Neuronal stem cell (in vitro differentiated cells): Measurements from ENCODE around the gene TPSG1.
A peak's percentile ranks its signal among the peaks of the same experiment; 100 is the strongest.

Experiments used
- DNase-seq: peaks from one replicate; pipeline ENCODE4 v3.0.0-alpha.2; 2013; ENCODE audit warnings: low spot score
- H2AFZ ChIP-seq: one replicate; pipeline ENCODE4 v1.6.1; 2013; ENCODE audit warnings: mild to moderate bottlenecking, low read length, inconsistent platforms
- H2AK5ac ChIP-seq: 2 replicates; pipeline ENCODE4 v1.6.1; 2013; ENCODE audit warnings: low read depth, mild to moderate bottlenecking, inconsistent platforms, low read length, moderate library complexity, mixed read lengths
- H2BK120ac ChIP-seq: 2 replicates; pipeline ENCODE4 v1.6.1; 2013; ENCODE audit warnings: low read depth, mild to moderate bottlenecking, inconsistent platforms, low read length, moderate library complexity, mixed read lengths
- H2BK12ac ChIP-seq: one replicate; pipeline ENCODE4 v1.6.1; 2013; ENCODE audit warnings: low read length, inconsistent platforms
- H2BK15ac ChIP-seq: 2 replicates; pipeline ENCODE4 v1.6.1; 2013; ENCODE audit warnings: mild to moderate bottlenecking, low read length, inconsistent platforms, mixed read lengths
- H2BK5ac ChIP-seq: one replicate; pipeline ENCODE4 v1.6.1; 2013; ENCODE audit warnings: inconsistent platforms, mild to moderate bottlenecking, low read length, moderate library complexity
- H3K14ac ChIP-seq: one replicate; pipeline ENCODE4 v1.6.1; 2013; ENCODE audit warnings: low read length, inconsistent platforms
- H3K18ac ChIP-seq: 2 replicates; pipeline ENCODE4 v1.6.1; 2013; ENCODE audit warnings: low read length, inconsistent platforms
- H3K23ac ChIP-seq: 2 replicates; pipeline ENCODE4 v1.6.1; 2013; ENCODE audit warnings: low read depth, mild to moderate bottlenecking, mixed read lengths, low read length, inconsistent platforms; ENCODE audit not compliant: poor library complexity
- H3K27ac ChIP-seq: replicated peaks from 3 replicates; pipeline ENCODE4 v1.5.1; 2013; ENCODE audit warnings: low read length, inconsistent platforms
- H3K27me3 ChIP-seq, 3 experiments: 2 replicates each; pipeline ENCODE4 v1.6.1; 2013; ENCODE audit warnings: low read length in 3 of 3, mild to moderate bottlenecking in 2 of 3, inconsistent platforms in 1 of 3, low read depth in 1 of 3, mixed read lengths in 1 of 3, moderate library complexity in 1 of 3; ENCODE audit not compliant: control insufficient read depth in 3 of 3, insufficient read depth in 3 of 3
- H3K36me3 ChIP-seq, 2 donors: replicated peaks in 1 of 2; 2 replicates each; pipeline ENCODE4 v1.6.1; 2013; ENCODE audit warnings: low read length in 2 of 2; ENCODE audit not compliant: control insufficient read depth in 2 of 2, insufficient read depth in 2 of 2
- H3K4ac ChIP-seq: 2 replicates; pipeline ENCODE4 v1.6.1; 2013; ENCODE audit warnings: inconsistent platforms, mild to moderate bottlenecking, low read length, moderate library complexity
- H3K4me1 ChIP-seq, 2 donors: 1 replicate in 1 of 2; 2 replicates in 1 of 2; pipeline ENCODE4 v1.6.1; 2013; ENCODE audit warnings: low read length in 2 of 2, low read depth in 1 of 2; ENCODE audit not compliant: control insufficient read depth in 2 of 2, insufficient read depth in 1 of 2
- H3K4me2 ChIP-seq: one replicate; pipeline ENCODE4 v1.6.1; 2013; ENCODE audit warnings: mild to moderate bottlenecking, low read length, inconsistent platforms; ENCODE audit not compliant: insufficient read depth, poor library complexity, severe bottlenecking
- H3K4me3 ChIP-seq, 2 donors: 2 replicates each; pipeline ENCODE4 v1.5.1; 2013; ENCODE audit warnings: low read length in 2 of 2, mild to moderate bottlenecking in 2 of 2, inconsistent platforms in 1 of 2, moderate library complexity in 1 of 2
- H3K79me1 ChIP-seq: one replicate; pipeline ENCODE4 v1.6.1; 2013; ENCODE audit warnings: low read depth, mild to moderate bottlenecking, inconsistent platforms, low read length, moderate library complexity
- H3K9ac ChIP-seq: one replicate; pipeline ENCODE4 v1.6.1; 2013; ENCODE audit warnings: mild to moderate bottlenecking, low read depth, low read length, inconsistent platforms; ENCODE audit not compliant: poor library complexity
- H3K9me3 ChIP-seq, 2 donors: replicated peaks in 1 of 2; 2 replicates each; pipeline versions ENCODE3 to v1.6.1; 2013; ENCODE audit warnings: low read length in 2 of 2, mild to moderate bottlenecking in 2 of 2, inconsistent platforms in 1 of 2, low read depth in 1 of 2, mixed read lengths in 1 of 2, moderate library complexity in 1 of 2; ENCODE audit not compliant: control insufficient read depth in 2 of 2, insufficient read depth in 1 of 2
- H4K8ac ChIP-seq: one replicate; pipeline ENCODE4 v1.6.1; 2013; ENCODE audit warnings: low read depth, mild to moderate bottlenecking, inconsistent platforms, low read length, moderate library complexity
- H4K91ac ChIP-seq: one replicate; pipeline ENCODE4 v1.6.1; 2013; ENCODE audit warnings: low read length, low read depth, mild to moderate bottlenecking, inconsistent platforms; ENCODE audit not compliant: poor library complexity
- WGBS, 2 donors: extraction: QIAGEN DNeasy Blood & Tissue Kit; methylation state at CpG; one replicate each; pipeline ENCODE4 v1.1.7; 2013; ENCODE audit warnings: missing lambda C conversion rate in 2 of 2, mixed read lengths in 1 of 2; ENCODE audit not compliant: insufficient read length in 2 of 2, insufficient replicate concordance in 1 of 2; ENCODE audit errors: extremely low coverage in 2 of 2; 5-methylcytosine and 5-hydroxymethylcytosine counted together

The TPSG1 gene

GRCh38 chr16:1265090-1265630, 40.1 kb upstream of the TPSG1 start:
- Histone ChIP-seq H2AFZ (no peak overlapping the region), H2BK120ac (no peak overlapping the region), H3K18ac (no peak overlapping the region), H3K27ac (no peak overlapping the region), H2BK15ac (peak overlapping the region; percentile 55), H3K23ac (no peak overlapping the region), H3K36me3 (no peaks in the 10 kb centered on the region), H3K4ac (no peak overlapping the region), H3K79me1 (peaks cover under 1% of the 10 kb centered on the region), H2BK12ac (no peak overlapping the region), H3K4me1 (no peaks in the 10 kb centered on the region), H4K8ac (no peak overlapping the region), H3K14ac (no peak overlapping the region), H2AK5ac (peak overlapping the region; percentile 63), H3K4me3 (peak overlapping the region in 1 of 2 donors; percentile 67), H3K27me3 (peaks cover 6 to 31% (median 23%) of the 10 kb centered on the region in 3 experiments), H3K9me3 (peaks cover 0 to 12% of the 10 kb centered on the region in 2 donors), H3K9ac (peak overlapping the region; percentile 17), H4K91ac (no peak overlapping the region), H2BK5ac (no peak overlapping the region), H3K4me2 (no peak overlapping the region)
- whole genome bisulfite sequencing, 2 donors: no CpG with 5 or more reads among the region's 13 CpGs
- DNase-seq: no peak

DNA sequence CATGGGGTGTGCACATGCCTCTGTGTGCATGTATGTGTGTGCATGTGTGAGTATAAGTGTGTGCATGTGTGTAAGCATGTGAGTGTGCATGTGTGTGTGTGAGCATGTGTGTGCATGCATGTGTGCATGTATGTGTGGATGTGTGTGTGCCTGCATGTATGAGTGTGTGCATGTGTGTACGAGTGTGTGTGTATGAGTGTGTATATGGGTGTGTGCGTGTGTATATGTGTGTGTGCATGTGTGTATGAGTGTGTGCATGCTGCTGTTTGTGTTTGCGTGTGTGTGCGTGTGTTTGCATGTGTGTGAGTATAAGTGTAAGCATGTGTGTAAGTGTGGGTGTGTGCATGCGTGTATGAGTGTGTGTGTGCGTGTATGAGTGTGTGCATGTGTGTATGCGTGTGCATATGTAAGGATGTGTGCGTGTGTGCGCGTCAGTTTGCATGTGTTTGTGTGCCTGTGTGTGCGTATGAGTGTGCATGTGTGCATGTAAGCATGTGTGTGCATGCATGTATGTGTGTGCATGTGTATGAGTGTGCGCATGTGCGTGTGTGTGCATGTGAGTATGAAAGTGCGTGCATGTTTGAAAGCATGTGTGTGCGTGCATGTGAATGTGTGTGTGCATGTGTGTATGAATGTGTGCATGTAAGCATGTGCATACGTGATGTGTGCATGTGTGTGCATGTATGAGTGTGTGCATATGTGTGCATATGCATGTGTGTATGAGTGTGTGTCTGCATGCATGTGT, 39.4 kb upstream of the TPSG1 start:
- Histone ChIP-seq H3K36me3 (no peaks in the 10 kb centered on the region), H2AK5ac (no peak overlapping the region), H3K4me3 (peak overlapping the region in 1 of 2 donors; percentile 67), H3K18ac (no peak overlapping the region), H3K9ac (peak overlapping the region; percentile 55), H2BK120ac (no peak overlapping the region), H3K23ac (peak overlapping the region; percentile 12), H2BK5ac (no peak overlapping the region), H2AFZ (no peak overlapping the region), H3K4me1 (no peaks in the 10 kb centered on the region), H4K91ac (no peak overlapping the region), H3K14ac (no peak overlapping the region), H3K79me1 (peaks cover 1% of the 10 kb centered on the region), H2BK15ac (no peak overlapping the region), H3K4ac (no peak overlapping the region), H3K27ac (no peak overlapping the region), H2BK12ac (no peak overlapping the region), H3K9me3 (peaks cover 0 to 12% of the 10 kb centered on the region in 2 donors), H3K4me2 (no peak overlapping the region), H3K27me3 (peaks cover 7 to 35% (median 30%) of the 10 kb centered on the region in 3 experiments), H4K8ac (no peak overlapping the region)
- no peak for DNase-seq
- no CpG with 5 or more reads among the region's 16 CpGs for WGBS, 2 donors

DNA sequence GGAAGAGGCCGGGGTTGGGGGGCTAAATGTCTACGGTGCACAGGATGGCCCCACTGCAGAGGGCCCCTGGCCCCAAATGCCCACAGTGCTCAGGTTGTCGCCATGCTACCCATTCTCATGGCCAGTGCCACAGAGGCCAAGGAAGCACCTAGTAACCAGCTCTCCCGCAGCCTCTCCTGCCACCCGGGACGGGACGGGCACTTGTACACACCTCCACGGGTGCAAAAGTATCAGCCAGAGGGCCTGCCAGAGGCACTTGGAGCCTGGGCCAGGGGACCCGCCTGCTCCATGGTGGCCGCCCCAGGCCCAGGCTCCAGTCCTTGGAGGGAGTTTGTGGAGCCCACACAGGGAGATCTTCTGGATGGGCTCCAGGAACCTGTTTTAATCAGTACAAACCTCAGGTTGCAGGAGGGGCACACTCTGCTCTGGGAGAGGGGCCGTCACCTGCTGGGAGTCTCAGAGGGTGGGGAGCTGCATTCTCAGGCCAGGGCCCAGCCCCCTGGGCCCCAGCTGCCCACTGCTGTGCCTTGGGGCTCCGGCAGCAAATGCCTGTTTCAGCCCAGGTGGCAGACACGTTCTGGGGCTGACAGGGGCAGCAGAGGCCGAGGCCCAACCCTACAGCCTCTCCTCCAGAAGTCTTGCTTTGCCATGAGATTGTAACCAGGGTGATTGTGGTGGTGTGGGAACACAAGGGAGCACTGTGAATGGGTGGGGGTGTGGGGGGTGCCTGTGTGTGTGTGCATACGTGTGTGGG, 38.7 kb upstream of the TPSG1 start:
- H3K27me3 ChIP-seq: peaks cover 11 to 42% (median 37%) of the 10 kb centered on the region in 3 experiments

DNA sequence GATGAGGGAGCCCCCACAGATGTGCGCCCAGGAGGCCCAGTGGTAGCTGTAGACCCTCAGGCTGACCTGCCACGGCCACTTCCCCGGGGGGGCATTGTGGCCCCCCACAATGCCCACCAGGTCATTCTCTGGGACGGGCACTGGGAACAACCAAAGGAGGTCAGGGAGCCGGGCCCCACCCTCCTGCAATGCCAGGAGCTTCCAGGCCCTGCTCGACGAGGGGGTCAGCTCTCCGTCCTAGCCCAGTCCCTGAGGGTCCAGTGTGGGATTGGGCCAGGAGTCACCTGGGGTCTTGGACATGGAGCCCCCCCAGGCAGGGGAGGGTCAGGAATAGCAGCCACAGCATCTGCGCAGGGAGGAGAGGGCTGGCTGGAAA, 37.8 kb upstream of the TPSG1 start:
- Histone ChIP-seq H3K9ac (no peak overlapping the region), H3K14ac (no peak overlapping the region), H4K91ac (no peak overlapping the region), H2BK5ac (no peak overlapping the region), H3K18ac (peak overlapping the region; percentile 38), H2AK5ac (peak overlapping the region; percentile 50), H2BK120ac (no peak overlapping the region), H2BK15ac (no peak overlapping the region), H3K79me1 (peaks cover 4% of the 10 kb centered on the region), H2AFZ (no peak overlapping the region), H3K27ac (no peak overlapping the region), H3K4me1 (peaks cover 0 to 2% of the 10 kb centered on the region in 2 donors), H3K9me3 (peaks cover 0 to 11% of the 10 kb centered on the region in 2 donors), H4K8ac (no peak overlapping the region), H3K4me2 (no peak overlapping the region), H3K27me3 (peaks cover 11 to 48% (median 38%) of the 10 kb centered on the region in 3 experiments), H3K4me3 (no peak overlapping the region), H3K23ac (no peak overlapping the region), H3K4ac (no peak overlapping the region), H2BK12ac (no peak overlapping the region), H3K36me3 (no peaks in the 10 kb centered on the region)
- DNase-seq: no peak
- no CpG with 5 or more reads among the region's 9 CpGs for WGBS, 2 donors

More for the DNA sequence above, 38.7 kb upstream of the TPSG1 start:
- Histone ChIP-seq H3K27ac (no peak overlapping the region), H3K4me3 (no peak overlapping the region), H3K18ac (no peak overlapping the region), H3K23ac (no peak overlapping the region), H3K4me2 (no peak overlapping the region), H3K79me1 (peaks cover 4% of the 10 kb centered on the region), H3K4me1 (peaks cover 0 to 2% of the 10 kb centered on the region in 2 donors), H2BK5ac (no peak overlapping the region), H2BK12ac (no peak overlapping the region), H2BK120ac (no peak overlapping the region), H3K4ac (no peak overlapping the region), H2BK15ac (no peak overlapping the region), H3K9me3 (peaks cover 0 to 11% of the 10 kb centered on the region in 2 donors), H2AK5ac (peak overlapping the region; percentile 35), H4K91ac (no peak overlapping the region), H2AFZ (no peak overlapping the region), H3K9ac (no peak overlapping the region), H3K36me3 (no peaks in the 10 kb centered on the region), H3K14ac (no peak overlapping the region), H4K8ac (no peak overlapping the region)
- DNase-seq: no peak
- no CpG with 5 or more reads among the region's 15 CpGs for WGBS, 2 donors
